ENCODE data around the gene CMSS1. TPM values are rescaled to one million over a fixed set of nuclear protein-coding genes. Genes with fewer than 3 reads are reported as not detected.

CMSS1 gene
- total RNA-seq, 2 donors from 2014 or later = 18.1 to 22.7 TPM

DNA sequence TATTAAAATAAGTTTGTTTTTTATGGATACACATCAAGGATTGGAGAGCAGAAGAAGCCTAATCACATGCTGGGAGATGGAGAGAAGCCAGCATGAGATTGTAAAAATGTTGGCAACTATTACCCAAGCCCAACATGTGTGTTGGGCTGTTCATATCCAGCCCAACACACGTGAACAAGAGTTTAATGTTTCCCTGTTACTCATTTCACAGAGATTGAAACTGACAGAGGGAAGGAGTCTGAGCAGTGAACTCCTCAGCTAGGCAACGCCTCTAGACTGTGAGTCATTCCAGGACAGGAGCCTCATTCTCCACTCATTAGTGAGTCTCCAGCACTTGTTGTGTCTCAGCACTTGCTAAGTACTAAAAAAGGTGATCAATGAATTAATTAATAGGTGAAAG is 43.2 kb upstream of the CMSS1 start:
- no peaks in the 10 kb centered on the region for H3K36me3 ChIP-seq
- H3K4me3 ChIP-seq = no peak overlapping the region
- DNase-seq (ENCODE audit: low spot score) = no peak
- no peaks in the 10 kb centered on the region for H3K9me3 ChIP-seq
- H3K27me3 ChIP-seq (replicated peaks; ENCODE audit: insufficient read depth) = no peaks in the 10 kb centered on the region
- TF ChIP-seq, protein P1, sequence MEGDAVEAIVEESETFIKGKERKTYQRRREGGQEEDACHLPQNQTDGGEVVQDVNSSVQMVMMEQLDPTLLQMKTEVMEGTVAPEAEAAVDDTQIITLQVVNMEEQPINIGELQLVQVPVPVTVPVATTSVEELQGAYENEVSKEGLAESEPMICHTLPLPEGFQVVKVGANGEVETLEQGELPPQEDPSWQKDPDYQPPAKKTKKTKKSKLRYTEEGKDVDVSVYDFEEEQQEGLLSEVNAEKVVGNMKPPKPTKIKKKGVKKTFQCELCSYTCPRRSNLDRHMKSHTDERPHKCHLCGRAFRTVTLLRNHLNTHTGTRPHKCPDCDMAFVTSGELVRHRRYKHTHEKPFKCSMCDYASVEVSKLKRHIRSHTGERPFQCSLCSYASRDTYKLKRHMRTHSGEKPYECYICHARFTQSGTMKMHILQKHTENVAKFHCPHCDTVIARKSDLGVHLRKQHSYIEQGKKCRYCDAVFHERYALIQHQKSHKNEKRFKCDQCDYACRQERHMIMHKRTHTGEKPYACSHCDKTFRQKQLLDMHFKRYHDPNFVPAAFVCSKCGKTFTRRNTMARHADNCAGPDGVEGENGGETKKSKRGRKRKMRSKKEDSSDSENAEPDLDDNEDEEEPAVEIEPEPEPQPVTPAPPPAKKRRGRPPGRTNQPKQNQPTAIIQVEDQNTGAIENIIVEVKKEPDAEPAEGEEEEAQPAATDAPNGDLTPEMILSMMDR (IDR thresholded peaks at IDR 0.05) = no peak
- no peak for ATAC-seq (ENCODE audit: insufficient number of reproducible peaks, low FRiP score, low read depth)
- no peak overlapping the region for H3K27ac ChIP-seq
- peaks cover 0 to 5% of the 10 kb centered on the region in 2 donors for H3K4me1 ChIP-seq (ENCODE audit: control insufficient read depth in 1 of 2, low read depth in 2 of 2)

DNA sequence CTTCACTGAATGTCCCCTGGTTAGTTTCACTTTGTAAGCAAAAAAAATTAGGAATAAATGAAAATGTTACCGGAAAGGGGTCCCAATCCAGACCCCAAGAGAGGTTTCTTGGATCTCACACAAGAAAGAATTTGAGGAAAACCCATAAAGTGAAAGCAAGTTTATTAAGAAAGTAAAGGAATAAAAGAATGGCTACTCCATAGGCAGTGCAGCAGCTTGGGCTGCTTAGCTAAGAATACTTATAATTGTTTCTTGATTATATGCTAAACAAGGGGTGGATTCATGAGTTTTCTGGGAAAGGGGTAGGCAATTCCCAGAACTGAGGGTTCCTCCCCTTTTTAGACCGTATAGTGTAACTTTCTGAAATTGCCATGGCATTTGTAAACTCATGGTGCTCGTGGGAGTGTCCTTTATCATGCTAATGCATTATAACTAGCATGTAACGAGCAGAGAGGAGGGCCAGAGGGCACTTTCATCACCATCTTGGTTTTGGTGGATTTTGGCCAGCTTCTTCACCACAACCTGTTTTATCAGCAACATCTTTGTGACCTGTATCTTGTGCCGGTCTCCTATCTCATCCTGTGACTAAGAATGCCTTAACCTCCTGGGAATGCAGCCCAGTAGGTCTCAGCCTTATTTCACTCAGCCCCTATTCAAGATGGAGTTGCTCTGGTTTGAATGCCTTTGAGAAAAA is 41.0 kb upstream of the CMSS1 start:
- no peak for DNase-seq (ENCODE audit: low spot score)
- Histone ChIP-seq H3K9me3 (no peaks in the 10 kb centered on the region), H3K27me3 (replicated peaks; ENCODE audit: insufficient read depth) (no peaks in the 10 kb centered on the region), H3K27ac (no peak overlapping the region), H3K4me1 (ENCODE audit: control insufficient read depth in 1 of 2, low read depth in 2 of 2) (peaks cover 0 to 5% of the 10 kb centered on the region in 2 donors), H3K36me3 (no peaks in the 10 kb centered on the region), H3K4me3 (no peak overlapping the region)
- ATAC-seq (ENCODE audit: insufficient number of reproducible peaks, low FRiP score, low read depth) = no peak
- TF ChIP-seq, protein P1 (IDR thresholded peaks at IDR 0.05) = no peak

DNA sequence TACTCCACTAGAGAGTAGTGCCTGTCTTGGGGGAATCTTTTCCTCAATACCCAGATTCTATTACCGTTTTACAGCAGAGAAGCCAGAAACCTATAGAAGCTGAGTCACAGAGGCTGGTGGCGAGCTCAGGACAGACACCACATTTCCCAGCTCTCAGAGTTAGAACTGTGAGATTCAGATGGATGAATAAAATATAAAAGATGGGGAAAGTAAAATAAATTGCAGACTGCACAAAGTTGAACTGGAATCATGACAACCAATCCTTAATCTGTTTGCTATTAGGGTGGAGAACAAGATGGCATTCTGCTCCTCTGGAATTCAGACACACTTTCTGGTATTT is 40.5 kb upstream of the CMSS1 start:
- TF ChIP-seq, protein P1 (IDR thresholded peaks at IDR 0.05) = no peak
- no peak for ATAC-seq (ENCODE audit: insufficient number of reproducible peaks, low FRiP score, low read depth)
- DNase-seq (ENCODE audit: low spot score) = no peak
- Histone ChIP-seq H3K27me3 (replicated peaks; ENCODE audit: insufficient read depth) (no peaks in the 10 kb centered on the region), H3K27ac (no peak overlapping the region), H3K9me3 (no peaks in the 10 kb centered on the region), H3K36me3 (no peaks in the 10 kb centered on the region), H3K4me1 (ENCODE audit: control insufficient read depth in 1 of 2, low read depth in 2 of 2) (peaks cover 0 to 5% of the 10 kb centered on the region in 2 donors), H3K4me3 (no peak overlapping the region)

DNA sequence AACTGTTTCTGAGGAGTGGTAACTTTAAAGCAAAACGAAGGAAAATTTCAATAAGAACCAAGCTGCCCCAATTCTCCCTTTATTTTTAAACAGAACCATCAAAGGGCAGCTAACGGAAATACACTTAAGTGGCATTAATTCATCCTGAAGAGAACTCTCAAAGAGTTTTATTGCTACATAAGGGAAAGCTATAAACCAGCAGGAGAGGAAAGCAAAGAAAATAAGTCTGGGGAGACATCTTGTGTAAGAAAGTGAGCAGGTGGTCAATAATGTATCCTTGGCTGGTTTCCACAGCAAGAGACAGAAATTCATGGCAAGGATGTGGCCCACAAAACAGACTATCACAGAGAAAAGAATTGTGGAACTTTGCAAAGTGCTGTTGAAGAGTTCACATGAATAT is 40.0 kb upstream of the CMSS1 start:
- no peak overlapping the region for H3K27ac ChIP-seq
- no peak for ATAC-seq (ENCODE audit: insufficient number of reproducible peaks, low FRiP score, low read depth)

DNA sequence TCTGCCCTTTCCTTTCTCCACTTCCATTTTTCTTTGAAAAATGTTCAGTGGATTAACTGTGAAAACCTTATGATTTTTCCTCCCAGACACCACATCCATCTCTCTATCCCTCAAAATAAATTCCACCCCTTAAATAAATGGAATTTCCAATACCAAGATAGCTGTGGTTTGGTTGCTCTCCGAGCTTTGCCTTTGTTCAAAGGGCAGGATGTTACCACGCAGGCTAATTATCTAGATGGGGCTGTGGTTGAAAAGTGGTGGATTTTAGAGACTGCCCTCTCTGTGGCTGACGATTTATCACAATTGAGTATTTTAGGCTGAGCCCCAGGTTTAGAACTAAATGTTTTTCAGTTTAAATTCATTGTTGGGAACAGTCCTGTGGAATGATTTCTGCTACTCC is 36.9 kb upstream of the CMSS1 start:
- no peak overlapping the region for H3K4me3 ChIP-seq
- no peaks in the 10 kb centered on the region for H3K9me3 ChIP-seq
- no peak overlapping the region for H3K27ac ChIP-seq
- no peak for ATAC-seq (ENCODE audit: insufficient number of reproducible peaks, low FRiP score, low read depth)
- no peaks in the 10 kb centered on the region for H3K36me3 ChIP-seq
- DNase-seq (ENCODE audit: low spot score) = no peak
- no peaks in the 10 kb centered on the region for H3K4me1 ChIP-seq (ENCODE audit: control insufficient read depth in 1 of 2, low read depth in 2 of 2)
- no peaks in the 10 kb centered on the region for H3K27me3 ChIP-seq (replicated peaks; ENCODE audit: insufficient read depth)
- TF ChIP-seq, protein P1 (IDR thresholded peaks at IDR 0.05) = no peak

More for the DNA sequence above, 40.0 kb upstream of the CMSS1 start:
- Histone ChIP-seq H3K36me3 (no peaks in the 10 kb centered on the region), H3K4me3 (no peak overlapping the region), H3K9me3 (no peaks in the 10 kb centered on the region), H3K4me1 (ENCODE audit: control insufficient read depth in 1 of 2, low read depth in 2 of 2) (peaks cover 0 to 5% of the 10 kb centered on the region in 2 donors), H3K27me3 (replicated peaks; ENCODE audit: insufficient read depth) (no peaks in the 10 kb centered on the region)
- no peak for DNase-seq (ENCODE audit: low spot score)
- TF ChIP-seq, protein P1 (IDR thresholded peaks at IDR 0.05) = no peak
